Keratinocyte (primary cell): ENCODE measurements around the gene GJC1.

ENCODE experiments used
- EZH2 ChIP-seq: IDR thresholded peaks from one replicate; pipeline ENCODE4 v1.6.1; 2012; ENCODE audit warnings: inconsistent platforms, mild to moderate bottlenecking, low read length, moderate library complexity
- TF ChIP-seq, protein P1 (sequence below), 3 experiments: IDR thresholded peaks in 1 of 3; conservative IDR thresholded peaks in 1 of 3; optimal IDR thresholded peaks in 1 of 3; 2 replicates in 2 of 3; 3 replicates in 1 of 3; pipeline versions ENCODE3 to v1.5.1; 2011; ENCODE audit warnings: low read length in 3 of 3, mild to moderate bottlenecking in 3 of 3, moderate library complexity in 2 of 3, control low read depth in 1 of 3, inconsistent platforms in 1 of 3; ENCODE audit not compliant: insufficient read depth in 2 of 3; ENCODE audit errors: extremely low read depth in 1 of 3

DNA sequence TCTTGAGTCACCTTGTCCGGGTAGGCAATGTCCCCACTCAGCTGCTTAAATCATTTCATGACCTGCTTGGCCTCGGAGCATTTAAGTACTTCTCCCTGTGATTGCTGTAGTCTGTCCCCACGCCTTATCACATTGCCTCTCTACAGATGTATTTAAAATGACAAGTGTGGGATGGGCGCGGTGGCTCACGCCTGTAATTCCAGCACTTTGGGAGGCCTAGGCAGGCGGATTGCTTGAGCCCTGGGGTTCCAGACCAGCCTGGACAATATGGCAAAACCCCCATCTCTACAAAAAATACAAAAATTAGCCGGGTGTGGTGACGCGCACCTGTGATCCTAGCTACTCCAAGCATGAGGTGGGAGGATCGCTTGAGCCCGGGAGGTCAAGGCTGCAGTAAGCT, 1.3 kb upstream of the GJC1 start:
- TF ChIP-seq, protein P1, sequence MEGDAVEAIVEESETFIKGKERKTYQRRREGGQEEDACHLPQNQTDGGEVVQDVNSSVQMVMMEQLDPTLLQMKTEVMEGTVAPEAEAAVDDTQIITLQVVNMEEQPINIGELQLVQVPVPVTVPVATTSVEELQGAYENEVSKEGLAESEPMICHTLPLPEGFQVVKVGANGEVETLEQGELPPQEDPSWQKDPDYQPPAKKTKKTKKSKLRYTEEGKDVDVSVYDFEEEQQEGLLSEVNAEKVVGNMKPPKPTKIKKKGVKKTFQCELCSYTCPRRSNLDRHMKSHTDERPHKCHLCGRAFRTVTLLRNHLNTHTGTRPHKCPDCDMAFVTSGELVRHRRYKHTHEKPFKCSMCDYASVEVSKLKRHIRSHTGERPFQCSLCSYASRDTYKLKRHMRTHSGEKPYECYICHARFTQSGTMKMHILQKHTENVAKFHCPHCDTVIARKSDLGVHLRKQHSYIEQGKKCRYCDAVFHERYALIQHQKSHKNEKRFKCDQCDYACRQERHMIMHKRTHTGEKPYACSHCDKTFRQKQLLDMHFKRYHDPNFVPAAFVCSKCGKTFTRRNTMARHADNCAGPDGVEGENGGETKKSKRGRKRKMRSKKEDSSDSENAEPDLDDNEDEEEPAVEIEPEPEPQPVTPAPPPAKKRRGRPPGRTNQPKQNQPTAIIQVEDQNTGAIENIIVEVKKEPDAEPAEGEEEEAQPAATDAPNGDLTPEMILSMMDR (optimal IDR thresholded peaks at IDR 0.05 in 1 of 3, IDR thresholded peaks at IDR 0.05 in 1 of 3, conservative IDR thresholded peaks at IDR 0.05 in 1 of 3; ENCODE audit: extremely low read depth in 1 of 3, insufficient read depth in 2 of 3, low read length in 3 of 3): no peak
- no peak for TF ChIP-seq EZH2
